Cardiac muscle cell (in vitro differentiated cells and primary cell): Measurements from ENCODE around the gene CACNG1. TPM values are rescaled to one million over a fixed set of nuclear protein-coding genes. Genes with fewer than 3 reads are reported as not detected.

Experiments used
- DNase-seq, 2 donors: peaks; one replicate each; pipeline versions ENCODE4 v3.0.0 to v3.0.0-alpha.2; 2010 to 2017; ENCODE audit warnings: low read depth in 1 of 2, low spot score in 1 of 2
- H3K27ac ChIP-seq: fragments of 200-600 bp; sonication (generic); 2 replicates; pipeline ENCODE4 v1.5.1; 2016
- H3K27me3 ChIP-seq: fragments of 200-600 bp; sonication (generic); 2 replicates; pipeline ENCODE4 v1.6.0; 2016; ENCODE audit warnings: control low read depth
- H3K36me3 ChIP-seq: fragments of 200-600 bp; sonication (generic); 2 replicates; pipeline ENCODE4 v1.5.1; 2016; ENCODE audit warnings: control low read depth
- H3K4me1 ChIP-seq: fragments of 200-600 bp; sonication (generic); 2 replicates; pipeline ENCODE4 v1.8.1; 2017; ENCODE audit warnings: low read depth, mild to moderate bottlenecking, mixed run types
- H3K4me3 ChIP-seq: fragments of 200-600 bp; sonication (generic); 2 replicates; pipeline ENCODE4 v1.5.1; 2016; ENCODE audit warnings: mild to moderate bottlenecking
- H3K9me3 ChIP-seq: fragments of 200-600 bp; sonication (generic); 2 replicates; pipeline ENCODE4 v1.5.1; 2017; ENCODE audit warnings: low read depth, mild to moderate bottlenecking, control low read depth
- CTCF ChIP-seq: IDR thresholded peaks from 2 replicates; pipeline ENCODE4 v1.5.1; 2012; ENCODE audit warnings: low read depth, mild to moderate bottlenecking, low read length
- polyA plus RNA-seq: library from polyadenylated mRNA; unstranded; fragments of >200 nt; fragmentation: Nextera tagmentation; extraction: Ambion mirVana; gene quantifications from 2 replicates; pipeline ENCODE4 v1.2.1, GENCODE V29; 2016
- total RNA-seq: library from RNA; depleted of rRNA; stranded (reverse); fragments of >200 nt; gene quantifications from 2 replicates; pipeline ENCODE4 v1.2.3, GENCODE V29; 2016

Gene CACNG1
- total and polyA plus RNA-seq, 2 experiments from 2014 or later = not detected

- no peak overlapping the region for H3K4me3 ChIP-seq
- no peak overlapping the region for H3K27ac ChIP-seq
- DNase-seq = no peak
- no peak for TF ChIP-seq CTCF
- no peaks in the 10 kb centered on the region for H3K36me3 ChIP-seq
- H3K27me3 ChIP-seq = no peaks in the 10 kb centered on the region
- H3K4me1 ChIP-seq = no peaks in the 10 kb centered on the region
- H3K9me3 ChIP-seq = no peaks in the 10 kb centered on the region
Measured at GRCh38 chr17:67041531-67041930, 2.8 kb upstream of the CACNG1 start.

GRCh38 chr17:67041941-67042899 is 2.1 kb upstream of the CACNG1 start:
- Histone ChIP-seq H3K27me3 (no peaks in the 10 kb centered on the region), H3K4me3 (no peak overlapping the region), H3K9me3 (no peaks in the 10 kb centered on the region), H3K36me3 (no peaks in the 10 kb centered on the region), H3K4me1 (no peaks in the 10 kb centered on the region), H3K27ac (no peak overlapping the region)
- TF ChIP-seq CTCF = no peak
- no peak for DNase-seq

- no peaks in the 10 kb centered on the region for H3K27me3 ChIP-seq
- H3K9me3 ChIP-seq = no peaks in the 10 kb centered on the region
- H3K4me3 ChIP-seq = no peak overlapping the region
- no peak for TF ChIP-seq CTCF
- no peak overlapping the region for H3K27ac ChIP-seq
- no peaks in the 10 kb centered on the region for H3K36me3 ChIP-seq
- no peak for DNase-seq
- no peaks in the 10 kb centered on the region for H3K4me1 ChIP-seq
Measured at GRCh38 chr17:67043283-67043682, 1.1 kb upstream of the CACNG1 start.

GRCh38 chr17:67044940-67045339 is 586 bp downstream of the CACNG1 start:
- Histone ChIP-seq H3K4me3 (no peak overlapping the region), H3K27ac (no peak overlapping the region), H3K36me3 (no peaks in the 10 kb centered on the region), H3K4me1 (no peaks in the 10 kb centered on the region), H3K9me3 (no peaks in the 10 kb centered on the region), H3K27me3 (no peaks in the 10 kb centered on the region)
- DNase-seq = no peak
- TF ChIP-seq CTCF = no peak

- Histone ChIP-seq H3K27me3 (no peaks in the 10 kb centered on the region), H3K36me3 (no peaks in the 10 kb centered on the region), H3K4me3 (no peak overlapping the region), H3K9me3 (no peaks in the 10 kb centered on the region), H3K4me1 (no peaks in the 10 kb centered on the region), H3K27ac (no peak overlapping the region)
- no peak for TF ChIP-seq CTCF
- DNase-seq = no peak
Measured at GRCh38 chr17:67046398-67046797, 2.0 kb downstream of the CACNG1 start.
